Kidney epithelial cell (primary cell): ENCODE results near the gene FMR1NB. TPM values are rescaled to one million over a fixed set of nuclear protein-coding genes. Genes with fewer than 3 reads are reported as not detected.

Experiments used
- DNase-seq: peaks from one replicate; pipeline ENCODE4 v3.0.0-alpha.2; 2010; ENCODE audit warnings: low read depth
- H3K27me3 ChIP-seq: 2 replicates; pipeline ENCODE4 v1.6.0; 2011; ENCODE audit warnings: low read length; ENCODE audit not compliant: control insufficient read depth, insufficient read depth
- H3K36me3 ChIP-seq: 2 replicates; pipeline ENCODE4 v1.5.1; 2011; ENCODE audit warnings: low read length; ENCODE audit not compliant: control insufficient read depth, insufficient read depth
- H3K4me3 ChIP-seq: 2 replicates; pipeline ENCODE4 v1.5.1; 2011; ENCODE audit warnings: low read depth, mild to moderate bottlenecking, control low read depth, low read length
- total RNA-seq: library from RNA; depleted of rRNA; stranded (reverse); fragments of >200 nt; gene quantifications from 2 replicates; pipeline ENCODE4 v1.2.3, GENCODE V29; 2015
- TF ChIP-seq, protein P1 (sequence below): IDR thresholded peaks from 2 replicates; pipeline ENCODE4 v1.5.1; 2011; ENCODE audit warnings: mild to moderate bottlenecking, moderate library complexity, low read length, control low read depth, inconsistent platforms; ENCODE audit not compliant: insufficient read depth, poor library complexity, severe bottlenecking

The FMR1NB gene
- total RNA-seq, 1 donor from 2014 or later, result not detected

DNA sequence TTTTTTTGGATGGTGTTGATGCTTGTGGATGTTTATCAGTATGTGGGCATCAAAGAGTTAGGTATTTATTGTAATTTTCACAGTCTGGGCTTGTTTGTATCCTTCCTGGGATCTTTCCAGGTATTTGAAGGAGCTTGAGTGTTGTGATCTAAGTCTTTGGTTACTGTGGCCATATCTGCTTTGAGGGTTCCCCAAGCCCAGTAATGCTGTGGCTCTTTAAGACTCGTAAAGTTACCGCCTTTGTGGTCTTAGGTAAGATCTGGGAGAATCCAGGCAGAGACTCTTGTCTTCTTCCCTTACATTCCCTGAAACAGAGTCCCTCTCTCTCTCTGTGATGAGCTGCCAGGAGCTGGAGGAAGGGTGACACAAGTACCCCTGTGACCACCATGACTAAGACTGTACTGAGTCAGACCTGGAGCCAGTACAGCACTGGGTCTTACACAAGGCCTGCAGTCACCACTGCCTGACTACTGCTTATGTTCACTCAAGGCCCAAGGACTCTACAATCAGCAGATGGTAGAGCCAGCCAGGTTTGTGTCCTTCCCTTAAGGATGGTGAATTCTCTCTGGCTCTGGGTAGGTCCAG, 62.2 kb downstream of the FMR1NB start:
- H3K36me3 ChIP-seq, result no peaks in the 10 kb centered on the region
- DNase-seq, result peak; percentile 18
- no peak overlapping the region for H3K4me3 ChIP-seq
- TF ChIP-seq, protein P1, sequence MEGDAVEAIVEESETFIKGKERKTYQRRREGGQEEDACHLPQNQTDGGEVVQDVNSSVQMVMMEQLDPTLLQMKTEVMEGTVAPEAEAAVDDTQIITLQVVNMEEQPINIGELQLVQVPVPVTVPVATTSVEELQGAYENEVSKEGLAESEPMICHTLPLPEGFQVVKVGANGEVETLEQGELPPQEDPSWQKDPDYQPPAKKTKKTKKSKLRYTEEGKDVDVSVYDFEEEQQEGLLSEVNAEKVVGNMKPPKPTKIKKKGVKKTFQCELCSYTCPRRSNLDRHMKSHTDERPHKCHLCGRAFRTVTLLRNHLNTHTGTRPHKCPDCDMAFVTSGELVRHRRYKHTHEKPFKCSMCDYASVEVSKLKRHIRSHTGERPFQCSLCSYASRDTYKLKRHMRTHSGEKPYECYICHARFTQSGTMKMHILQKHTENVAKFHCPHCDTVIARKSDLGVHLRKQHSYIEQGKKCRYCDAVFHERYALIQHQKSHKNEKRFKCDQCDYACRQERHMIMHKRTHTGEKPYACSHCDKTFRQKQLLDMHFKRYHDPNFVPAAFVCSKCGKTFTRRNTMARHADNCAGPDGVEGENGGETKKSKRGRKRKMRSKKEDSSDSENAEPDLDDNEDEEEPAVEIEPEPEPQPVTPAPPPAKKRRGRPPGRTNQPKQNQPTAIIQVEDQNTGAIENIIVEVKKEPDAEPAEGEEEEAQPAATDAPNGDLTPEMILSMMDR, result no peak
- H3K27me3 ChIP-seq, result no peaks in the 10 kb centered on the region

DNA sequence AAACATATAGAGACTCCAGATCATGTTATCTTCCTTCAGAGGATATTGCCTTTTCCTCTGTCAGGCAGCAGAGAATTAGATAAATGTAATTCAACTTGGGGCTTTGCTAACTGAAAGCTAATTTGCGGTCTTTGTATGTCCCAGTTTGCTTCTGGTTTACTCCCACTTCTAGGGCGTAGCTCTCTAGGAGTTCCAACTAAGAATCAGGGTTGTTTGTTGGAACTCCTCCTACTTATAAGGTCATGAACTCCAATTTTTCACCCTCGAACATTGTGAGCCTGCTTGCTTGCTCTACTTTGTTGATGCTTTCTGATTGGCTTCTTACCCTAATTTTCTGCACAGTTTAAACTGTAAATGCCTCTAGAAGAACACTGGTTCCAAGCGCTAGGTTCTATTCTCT, 66.1 kb downstream of the FMR1NB start:
- DNase-seq, result no peak
- Histone ChIP-seq H3K36me3 (no peaks in the 10 kb centered on the region), H3K27me3 (no peaks in the 10 kb centered on the region), H3K4me3 (no peak overlapping the region)
- TF ChIP-seq, protein P1, result no peak

DNA sequence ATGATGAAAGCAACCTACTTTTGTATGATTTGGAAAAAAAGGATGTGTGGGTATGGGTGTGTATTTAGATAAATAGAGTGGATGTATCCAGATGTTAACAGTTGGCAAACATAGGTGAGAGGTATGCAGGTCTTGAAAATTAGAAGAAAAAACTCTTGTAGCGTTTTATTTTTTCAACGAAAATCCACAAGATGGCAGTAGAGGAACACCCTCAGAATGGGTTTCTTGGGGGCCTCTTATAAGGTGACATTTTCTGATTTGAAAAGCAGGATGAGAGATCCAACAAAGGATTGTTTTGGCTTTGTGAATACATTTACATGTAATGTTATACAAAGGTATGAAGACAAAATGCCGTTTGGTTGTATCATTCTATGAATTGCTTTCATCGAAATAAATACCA, 68.3 kb downstream of the FMR1NB start:
- TF ChIP-seq, protein P1, result peak; percentile 57
- no peak for DNase-seq
- Histone ChIP-seq H3K27me3 (no peaks in the 10 kb centered on the region), H3K36me3 (no peaks in the 10 kb centered on the region), H3K4me3 (no peak overlapping the region)

DNA sequence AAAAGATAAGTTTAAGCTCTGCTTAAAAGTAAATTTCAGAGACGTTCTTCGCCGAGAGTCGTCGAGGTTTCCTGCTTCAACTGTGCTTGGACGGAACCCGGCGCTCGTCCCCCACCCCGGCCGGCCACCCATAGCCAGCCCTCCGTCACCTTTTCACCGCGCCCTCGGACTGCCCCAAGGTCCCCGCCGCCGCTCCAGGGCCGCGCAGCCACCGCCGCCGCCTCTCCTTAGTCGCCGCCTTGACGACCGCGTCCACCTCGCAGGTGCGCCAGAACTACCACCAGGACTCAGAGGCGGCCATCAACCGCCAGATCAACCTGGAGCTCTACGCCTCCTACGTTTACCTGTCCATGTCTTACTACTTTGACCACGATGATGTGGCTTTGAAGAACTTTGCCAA, 70.8 kb downstream of the FMR1NB start:
- no peaks in the 10 kb centered on the region for H3K27me3 ChIP-seq
- TF ChIP-seq, protein P1, result no peak
- DNase-seq, result no peak
- H3K36me3 ChIP-seq, result no peaks in the 10 kb centered on the region
- H3K4me3 ChIP-seq, result no peak overlapping the region

DNA sequence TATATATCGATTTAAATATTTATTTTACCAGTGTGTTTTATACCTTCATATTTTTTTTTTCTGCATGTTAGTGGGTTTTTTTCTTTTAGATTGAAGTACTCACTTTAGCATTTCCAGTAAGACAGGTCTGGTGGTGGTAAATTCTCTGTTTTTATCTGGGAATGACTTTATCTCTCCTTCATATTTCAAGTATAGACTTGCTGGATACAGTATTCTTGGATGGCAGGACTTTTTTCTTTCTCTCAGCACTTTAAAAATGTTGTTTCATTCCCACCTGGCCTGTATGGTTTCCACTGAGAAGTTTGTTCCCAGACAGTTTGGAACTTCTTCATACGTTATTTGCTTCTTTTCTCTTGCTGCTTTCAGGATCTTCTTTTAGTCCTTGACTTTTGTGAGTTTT, 86.1 kb downstream of the FMR1NB start:
- Histone ChIP-seq H3K27me3 (no peaks in the 10 kb centered on the region), H3K36me3 (no peaks in the 10 kb centered on the region)
- TF ChIP-seq, protein P1, result no peak

More for the DNA sequence above, 86.1 kb downstream of the FMR1NB start:
- no peak for DNase-seq
- H3K4me3 ChIP-seq, result no peak overlapping the region
